Parathyroid adenoma (tissue), 2 donors: ENCODE measurements around the gene STIM1.

Experiments used
- H2AFZ ChIP-seq: fragments of 300-600 bp; sonication (generic); one replicate; pipeline ENCODE4 v1.7.0; 2017; ENCODE audit warnings: antibody characterized with exemption, mild to moderate bottlenecking
- H3K27ac ChIP-seq: fragments of 300-600 bp; sonication (generic); one replicate; pipeline ENCODE4 v1.7.0; 2017
- H3K27me3 ChIP-seq: fragments of 300-600 bp; sonication (generic); one replicate; pipeline ENCODE4 v1.7.0; 2017; ENCODE audit warnings: low read length; ENCODE audit not compliant: control insufficient read depth, insufficient read depth
- H3K36me3 ChIP-seq: fragments of 300-600 bp; sonication (generic); one replicate; pipeline ENCODE4 v1.7.0; 2017; ENCODE audit warnings: low read length; ENCODE audit not compliant: control insufficient read depth, insufficient read depth
- H3K4me1 ChIP-seq: fragments of 300-600 bp; sonication (generic); one replicate; pipeline ENCODE4 v1.7.0; 2017; ENCODE audit warnings: control low read depth
- H3K4me2 ChIP-seq: fragments of 300-600 bp; sonication (generic); one replicate; pipeline ENCODE4 v1.7.0; 2017; ENCODE audit warnings: low read length
- H3K4me3 ChIP-seq: fragments of 300-600 bp; sonication (generic); one replicate; pipeline ENCODE4 v1.7.0; 2017; ENCODE audit warnings: low read depth, low read length
- H3K79me2 ChIP-seq: fragments of 300-600 bp; sonication (generic); one replicate; pipeline ENCODE4 v1.7.0; 2017; ENCODE audit warnings: control low read depth
- H3K9ac ChIP-seq: fragments of 300-600 bp; sonication (generic); one replicate; pipeline ENCODE4 v1.7.0; 2017; ENCODE audit warnings: mild to moderate bottlenecking
- H3K9me3 ChIP-seq: fragments of 300-600 bp; sonication (generic); one replicate; pipeline ENCODE4 v1.7.0; 2017; ENCODE audit warnings: low read length; ENCODE audit not compliant: control insufficient read depth
- CTCF ChIP-seq: fragments of 300-600 bp; sonication (generic); IDR thresholded peaks from one replicate; pipeline ENCODE4 v1.7.0; 2017; ENCODE audit warnings: antibody characterized with exemption, mild to moderate bottlenecking
- donor health status: primary hyperparathyroidism.

Gene STIM1

GRCh38 chr11:3901249-3902025, 46.0 kb downstream of the STIM1 start:
- H3K27ac ChIP-seq = no peak overlapping the region
- H3K4me2 ChIP-seq = no peak overlapping the region
- no peak overlapping the region for H2AFZ ChIP-seq
- TF ChIP-seq CTCF = no peak
- H3K4me3 ChIP-seq = no peak overlapping the region
- H3K9ac ChIP-seq = no peak overlapping the region
- H3K9me3 ChIP-seq = no peaks in the 10 kb centered on the region
- H3K4me1 ChIP-seq = peaks cover 2% of the 10 kb centered on the region
- H3K36me3 ChIP-seq = no peaks in the 10 kb centered on the region
- peaks cover 4% of the 10 kb centered on the region for H3K79me2 ChIP-seq
- H3K27me3 ChIP-seq = no peaks in the 10 kb centered on the region

GRCh38 chr11:3902441-3902840, 47.0 kb downstream of the STIM1 start:
- H3K79me2 ChIP-seq = peaks cover 3% of the 10 kb centered on the region
- H3K27ac ChIP-seq = no peak overlapping the region
- no peaks in the 10 kb centered on the region for H3K9me3 ChIP-seq
- no peaks in the 10 kb centered on the region for H3K36me3 ChIP-seq
- peaks cover 2% of the 10 kb centered on the region for H3K4me1 ChIP-seq
- H3K4me3 ChIP-seq = no peak overlapping the region
- H2AFZ ChIP-seq = no peak overlapping the region
- no peaks in the 10 kb centered on the region for H3K27me3 ChIP-seq
- TF ChIP-seq CTCF = no peak
- H3K4me2 ChIP-seq = no peak overlapping the region
- H3K9ac ChIP-seq = no peak overlapping the region

GRCh38 chr11:3903207-3903896, 47.9 kb downstream of the STIM1 start:
- peaks cover 2% of the 10 kb centered on the region for H3K4me1 ChIP-seq
- no peaks in the 10 kb centered on the region for H3K36me3 ChIP-seq
- no peak overlapping the region for H3K9ac ChIP-seq
- H3K9me3 ChIP-seq = no peaks in the 10 kb centered on the region
- no peak overlapping the region for H2AFZ ChIP-seq
- no peak for TF ChIP-seq CTCF
- no peak overlapping the region for H3K27ac ChIP-seq
- no peak overlapping the region for H3K4me2 ChIP-seq
- H3K27me3 ChIP-seq = no peaks in the 10 kb centered on the region
- H3K79me2 ChIP-seq = peaks cover 3% of the 10 kb centered on the region
- H3K4me3 ChIP-seq = no peak overlapping the region

DNA sequence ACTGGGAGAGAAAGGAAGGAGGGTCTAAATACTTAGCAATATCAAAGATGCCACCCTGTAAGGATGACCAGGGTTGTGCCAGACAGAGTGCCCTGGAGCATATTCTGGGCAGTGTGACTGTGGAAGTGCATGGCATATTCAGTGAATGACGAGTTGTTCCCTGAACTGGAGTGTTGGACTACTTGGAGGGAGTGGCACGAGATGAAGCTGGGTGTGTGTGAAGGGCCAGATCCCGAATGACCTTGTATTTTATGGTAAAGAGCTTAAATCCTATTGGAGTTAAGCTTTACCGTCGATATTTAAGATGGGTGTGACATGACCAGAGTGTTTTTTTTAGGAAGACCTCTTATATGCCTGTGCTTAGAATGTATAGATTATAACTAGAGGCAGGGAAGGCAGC, 48.8 kb downstream of the STIM1 start:
- Histone ChIP-seq H3K9ac (no peak overlapping the region), H3K36me3 (no peaks in the 10 kb centered on the region), H3K27ac (no peak overlapping the region), H3K4me2 (no peak overlapping the region), H3K4me3 (no peak overlapping the region), H3K9me3 (no peaks in the 10 kb centered on the region), H3K4me1 (peaks cover 2% of the 10 kb centered on the region), H3K27me3 (no peaks in the 10 kb centered on the region), H3K79me2 (peaks cover 3% of the 10 kb centered on the region), H2AFZ (no peak overlapping the region)
- TF ChIP-seq CTCF = no peak
